Measurements from ENCODE around the gene WNT5A. TPM values are rescaled to one million over a fixed set of nuclear protein-coding genes. Genes with fewer than 3 reads are reported as not detected.

Gene WNT5A
- polyA plus RNA-seq, 1 donor from 2014 or later: 0.59 TPM

DNA sequence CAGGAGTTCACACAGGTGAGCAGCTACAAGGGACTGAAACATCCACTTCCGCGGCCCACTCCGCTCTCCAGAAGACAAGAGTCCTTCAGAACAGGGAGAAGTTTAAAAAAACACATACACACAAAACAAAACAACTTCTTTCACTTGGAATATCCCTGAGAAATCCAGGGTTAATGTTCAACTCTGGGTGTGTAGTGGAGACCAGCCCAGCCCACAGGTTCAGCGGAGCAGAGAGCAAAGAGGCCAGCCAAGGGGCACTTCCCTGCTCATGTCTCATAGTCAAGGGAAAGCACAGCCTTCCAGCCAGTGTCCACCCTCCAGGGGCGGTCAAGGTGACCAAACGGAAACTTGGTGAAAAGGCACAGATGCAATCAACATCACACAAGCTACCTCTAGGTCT, 41.6 kb downstream of the WNT5A start:
- Histone ChIP-seq H3K36me3 (ENCODE audit: insufficient read depth, low read length) (no peaks in the 10 kb centered on the region), H2AFZ (ENCODE audit: low read depth, low read length) (no peak overlapping the region), H4K20me1 (ENCODE audit: insufficient read depth) (no peaks in the 10 kb centered on the region), H3K9me3 (ENCODE audit: low read length) (no peaks in the 10 kb centered on the region), H3K27ac (ENCODE audit: low read length) (no peak overlapping the region), H3K9ac (ENCODE audit: low read length) (no peak overlapping the region), H3K4me3 (ENCODE audit: low read length) (no peak overlapping the region), H3K4me2 (ENCODE audit: low read length) (no peak overlapping the region), H3K27me3 (ENCODE audit: insufficient read depth, low read depth, low read length) (no peaks in the 10 kb centered on the region), H3F3A (ENCODE audit: insufficient read depth, low read length, poor library complexity, severe bottlenecking) (no peaks in the 10 kb centered on the region), H3K9me2 (ENCODE audit: insufficient read depth, low read length) (no peaks in the 10 kb centered on the region), H3K79me2 (replicated peaks; ENCODE audit: insufficient read depth, low read length) (no peaks in the 10 kb centered on the region)
- TF ChIP-seq, protein P1, sequence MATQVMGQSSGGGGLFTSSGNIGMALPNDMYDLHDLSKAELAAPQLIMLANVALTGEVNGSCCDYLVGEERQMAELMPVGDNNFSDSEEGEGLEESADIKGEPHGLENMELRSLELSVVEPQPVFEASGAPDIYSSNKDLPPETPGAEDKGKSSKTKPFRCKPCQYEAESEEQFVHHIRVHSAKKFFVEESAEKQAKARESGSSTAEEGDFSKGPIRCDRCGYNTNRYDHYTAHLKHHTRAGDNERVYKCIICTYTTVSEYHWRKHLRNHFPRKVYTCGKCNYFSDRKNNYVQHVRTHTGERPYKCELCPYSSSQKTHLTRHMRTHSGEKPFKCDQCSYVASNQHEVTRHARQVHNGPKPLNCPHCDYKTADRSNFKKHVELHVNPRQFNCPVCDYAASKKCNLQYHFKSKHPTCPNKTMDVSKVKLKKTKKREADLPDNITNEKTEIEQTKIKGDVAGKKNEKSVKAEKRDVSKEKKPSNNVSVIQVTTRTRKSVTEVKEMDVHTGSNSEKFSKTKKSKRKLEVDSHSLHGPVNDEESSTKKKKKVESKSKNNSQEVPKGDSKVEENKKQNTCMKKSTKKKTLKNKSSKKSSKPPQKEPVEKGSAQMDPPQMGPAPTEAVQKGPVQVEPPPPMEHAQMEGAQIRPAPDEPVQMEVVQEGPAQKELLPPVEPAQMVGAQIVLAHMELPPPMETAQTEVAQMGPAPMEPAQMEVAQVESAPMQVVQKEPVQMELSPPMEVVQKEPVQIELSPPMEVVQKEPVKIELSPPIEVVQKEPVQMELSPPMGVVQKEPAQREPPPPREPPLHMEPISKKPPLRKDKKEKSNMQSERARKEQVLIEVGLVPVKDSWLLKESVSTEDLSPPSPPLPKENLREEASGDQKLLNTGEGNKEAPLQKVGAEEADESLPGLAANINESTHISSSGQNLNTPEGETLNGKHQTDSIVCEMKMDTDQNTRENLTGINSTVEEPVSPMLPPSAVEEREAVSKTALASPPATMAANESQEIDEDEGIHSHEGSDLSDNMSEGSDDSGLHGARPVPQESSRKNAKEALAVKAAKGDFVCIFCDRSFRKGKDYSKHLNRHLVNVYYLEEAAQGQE (IDR thresholded peaks at IDR 0.05; ENCODE audit: borderline replicate concordance): no peak
- TF ChIP-seq SMC3 (conservative IDR thresholded peaks at IDR 0.05; ENCODE audit: poor library complexity) (no peak), EZH2 (IDR thresholded peaks at IDR 0.05; ENCODE audit: borderline replicate concordance, insufficient read depth, low read length, poor library complexity, severe bottlenecking) (no peak), RAD21 (conservative IDR thresholded peaks at IDR 0.05) (no peak), EP300 (conservative IDR thresholded peaks at IDR 0.05; ENCODE audit: poor library complexity, severe bottlenecking) (no peak), TAF1 (IDR thresholded peaks at IDR 0.05; ENCODE audit: low read depth) (no peak), CTCF (IDR thresholded peaks at IDR 0.05; ENCODE audit: poor library complexity, severe bottlenecking) (no peak), MXI1 (conservative IDR thresholded peaks at IDR 0.05; ENCODE audit: poor library complexity, severe bottlenecking) (no peak), POLR2AphosphoS5 (IDR thresholded peaks at IDR 0.05) (no peak)

- TF ChIP-seq, protein P1 (IDR thresholded peaks at IDR 0.05; ENCODE audit: borderline replicate concordance): no peak
- no peak overlapping the region for H3K27ac ChIP-seq (ENCODE audit: low read length)
Observed at GRCh38 chr3:55443346-55443745, 43.8 kb downstream of the WNT5A start.

More at GRCh38 chr3:55443346-55443745, 43.8 kb downstream of the WNT5A start:
- H2AFZ ChIP-seq (ENCODE audit: low read depth, low read length): no peak overlapping the region
- H3K27me3 ChIP-seq (ENCODE audit: insufficient read depth, low read depth, low read length): no peaks in the 10 kb centered on the region
- H3K4me3 ChIP-seq (ENCODE audit: low read length): no peak overlapping the region
- H3K9ac ChIP-seq (ENCODE audit: low read length): no peak overlapping the region
- H3K79me2 ChIP-seq (replicated peaks; ENCODE audit: insufficient read depth, low read length): no peaks in the 10 kb centered on the region
- no peaks in the 10 kb centered on the region for H3K36me3 ChIP-seq (ENCODE audit: insufficient read depth, low read length)
- no peaks in the 10 kb centered on the region for H4K20me1 ChIP-seq (ENCODE audit: insufficient read depth)
- H3K9me3 ChIP-seq (ENCODE audit: low read length): no peaks in the 10 kb centered on the region
- no peak overlapping the region for H3K4me2 ChIP-seq (ENCODE audit: low read length)
- no peaks in the 10 kb centered on the region for H3F3A ChIP-seq (ENCODE audit: insufficient read depth, low read length, poor library complexity, severe bottlenecking)
- no peaks in the 10 kb centered on the region for H3K9me2 ChIP-seq (ENCODE audit: insufficient read depth, low read length)
